ENCODE results near the gene SLCO2B1.

Gene SLCO2B1

GRCh38 chr11:75184051-75184450 lies 33.1 kb downstream of the SLCO2B1 start:
- no peaks in the 10 kb centered on the region for H3K36me3 ChIP-seq
- no peak for DNase-seq
- H3K27me3 ChIP-seq = no peaks in the 10 kb centered on the region
- peaks cover 9% of the 10 kb centered on the region; the same call in 1 of the 2 replicates for H3K4me1 ChIP-seq
- TF ChIP-seq, protein P1, sequence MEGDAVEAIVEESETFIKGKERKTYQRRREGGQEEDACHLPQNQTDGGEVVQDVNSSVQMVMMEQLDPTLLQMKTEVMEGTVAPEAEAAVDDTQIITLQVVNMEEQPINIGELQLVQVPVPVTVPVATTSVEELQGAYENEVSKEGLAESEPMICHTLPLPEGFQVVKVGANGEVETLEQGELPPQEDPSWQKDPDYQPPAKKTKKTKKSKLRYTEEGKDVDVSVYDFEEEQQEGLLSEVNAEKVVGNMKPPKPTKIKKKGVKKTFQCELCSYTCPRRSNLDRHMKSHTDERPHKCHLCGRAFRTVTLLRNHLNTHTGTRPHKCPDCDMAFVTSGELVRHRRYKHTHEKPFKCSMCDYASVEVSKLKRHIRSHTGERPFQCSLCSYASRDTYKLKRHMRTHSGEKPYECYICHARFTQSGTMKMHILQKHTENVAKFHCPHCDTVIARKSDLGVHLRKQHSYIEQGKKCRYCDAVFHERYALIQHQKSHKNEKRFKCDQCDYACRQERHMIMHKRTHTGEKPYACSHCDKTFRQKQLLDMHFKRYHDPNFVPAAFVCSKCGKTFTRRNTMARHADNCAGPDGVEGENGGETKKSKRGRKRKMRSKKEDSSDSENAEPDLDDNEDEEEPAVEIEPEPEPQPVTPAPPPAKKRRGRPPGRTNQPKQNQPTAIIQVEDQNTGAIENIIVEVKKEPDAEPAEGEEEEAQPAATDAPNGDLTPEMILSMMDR (IDR thresholded peaks at IDR 0.05; ENCODE audit: low read depth, low read length) = no peak
- H3K4me3 ChIP-seq (ENCODE audit: low read depth, low read length) = no peak overlapping the region
- H3K9me3 ChIP-seq = no peaks in the 10 kb centered on the region

GRCh38 chr11:75184757-75185425 lies 34.0 kb downstream of the SLCO2B1 start:
- no peak for DNase-seq
- no peaks in the 10 kb centered on the region for H3K9me3 ChIP-seq
- no peaks in the 10 kb centered on the region for H3K27me3 ChIP-seq
- no peak overlapping the region for H3K4me3 ChIP-seq (ENCODE audit: low read depth, low read length)
- H3K36me3 ChIP-seq = no peaks in the 10 kb centered on the region
- H3K4me1 ChIP-seq = peaks cover 9% of the 10 kb centered on the region; the same call in 1 of the 2 replicates
- TF ChIP-seq, protein P1 (IDR thresholded peaks at IDR 0.05; ENCODE audit: low read depth, low read length) = no peak

DNA sequence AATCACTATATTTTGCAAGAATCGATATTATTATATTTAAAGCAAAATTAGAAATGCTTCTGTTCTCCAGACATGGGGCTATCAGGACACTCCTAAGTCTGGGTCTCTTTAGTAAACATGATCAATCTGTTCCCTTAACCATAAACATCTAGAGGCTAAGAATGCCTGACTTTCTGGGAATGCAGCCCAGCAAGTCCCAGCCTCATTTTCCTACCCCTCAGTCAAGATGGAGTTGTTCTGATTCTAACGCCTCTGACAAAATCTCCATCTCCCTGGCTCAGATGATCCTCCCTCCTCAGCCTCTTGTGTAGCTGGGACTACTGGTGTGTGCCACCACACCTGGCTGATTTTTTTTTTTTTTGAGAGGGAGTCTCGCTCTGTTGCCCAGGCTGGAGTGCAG lies 35.0 kb downstream of the SLCO2B1 start:
- Histone ChIP-seq H3K9me3 (no peaks in the 10 kb centered on the region), H3K4me1 (peaks cover 9% of the 10 kb centered on the region; the same call in 1 of the 2 replicates), H3K4me3 (ENCODE audit: low read depth, low read length) (no peak overlapping the region), H3K27me3 (no peaks in the 10 kb centered on the region), H3K36me3 (no peaks in the 10 kb centered on the region)
- DNase-seq = no peak
- TF ChIP-seq, protein P1 (IDR thresholded peaks at IDR 0.05; ENCODE audit: low read depth, low read length) = no peak

GRCh38 chr11:75186999-75187398 lies 36.1 kb downstream of the SLCO2B1 start:
- Histone ChIP-seq H3K9me3 (no peaks in the 10 kb centered on the region), H3K27me3 (no peaks in the 10 kb centered on the region), H3K36me3 (no peaks in the 10 kb centered on the region), H3K4me3 (ENCODE audit: low read depth, low read length) (no peak overlapping the region), H3K4me1 (0 out of 2 replicates have a peak, but pooled peaks cover 5% of the 10 kb centered on the region)
- TF ChIP-seq, protein P1 (IDR thresholded peaks at IDR 0.05; ENCODE audit: low read depth, low read length) = no peak
- DNase-seq = no peak

DNA sequence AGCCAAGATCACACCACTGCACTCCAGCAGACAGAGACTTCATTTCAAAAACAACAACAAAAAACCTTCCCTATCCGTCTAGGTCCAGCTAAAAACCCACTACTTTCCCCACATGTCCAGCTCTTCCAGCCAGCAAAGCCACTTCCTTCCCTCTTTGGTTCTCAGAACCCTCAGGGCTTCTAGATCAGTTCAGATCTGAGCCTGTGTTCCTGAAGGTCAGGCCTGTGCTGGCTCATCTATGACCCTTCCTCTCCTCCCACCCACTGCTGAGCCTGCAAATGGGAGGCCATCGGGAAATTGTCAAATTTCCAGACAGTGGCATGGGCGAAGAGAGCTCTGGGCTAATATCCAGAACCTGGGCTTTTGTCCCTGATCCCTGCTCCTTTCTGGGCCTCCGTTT lies 37.8 kb downstream of the SLCO2B1 start:
- Histone ChIP-seq H3K4me1 (0 out of 2 replicates have a peak, but pooled peaks cover 5% of the 10 kb centered on the region), H3K4me3 (ENCODE audit: low read depth, low read length) (no peak overlapping the region), H3K36me3 (no peaks in the 10 kb centered on the region), H3K9me3 (no peaks in the 10 kb centered on the region), H3K27me3 (no peaks in the 10 kb centered on the region)
- DNase-seq = no peak
- TF ChIP-seq, protein P1 (IDR thresholded peaks at IDR 0.05; ENCODE audit: low read depth, low read length) = no peak

DNA sequence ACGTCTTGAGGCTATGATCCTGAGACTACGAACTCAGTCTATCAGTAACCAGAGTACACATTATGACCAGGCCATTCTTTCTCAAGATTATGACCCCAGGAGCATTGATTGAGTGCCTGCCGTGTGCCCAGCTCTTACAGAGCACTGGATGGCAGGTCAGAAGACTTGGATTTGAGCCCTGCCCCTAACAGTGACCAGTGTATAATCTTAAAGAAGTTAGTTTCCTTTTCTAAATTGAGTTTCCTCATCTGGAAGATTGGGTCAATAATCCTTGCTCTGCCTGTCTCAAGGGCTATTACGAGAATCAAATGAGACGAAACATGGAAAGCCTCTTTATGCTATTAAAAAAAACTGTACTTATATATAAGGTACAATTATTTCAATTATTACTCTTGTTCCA lies 38.2 kb downstream of the SLCO2B1 start:
- Histone ChIP-seq H3K36me3 (no peaks in the 10 kb centered on the region), H3K4me3 (ENCODE audit: low read depth, low read length) (no peak overlapping the region), H3K9me3 (no peaks in the 10 kb centered on the region), H3K4me1 (0 out of 2 replicates have a peak, but pooled peaks cover 5% of the 10 kb centered on the region), H3K27me3 (no peaks in the 10 kb centered on the region)
- TF ChIP-seq, protein P1 (IDR thresholded peaks at IDR 0.05; ENCODE audit: low read depth, low read length) = no peak
- no peak for DNase-seq
